ENCODE data around the gene KRT5. TPM values are rescaled to one million over a fixed set of nuclear protein-coding genes. Genes with fewer than 3 reads are reported as not detected.

The KRT5 gene
- polyA plus RNA-seq, result not detected in 2 replicates

DNA sequence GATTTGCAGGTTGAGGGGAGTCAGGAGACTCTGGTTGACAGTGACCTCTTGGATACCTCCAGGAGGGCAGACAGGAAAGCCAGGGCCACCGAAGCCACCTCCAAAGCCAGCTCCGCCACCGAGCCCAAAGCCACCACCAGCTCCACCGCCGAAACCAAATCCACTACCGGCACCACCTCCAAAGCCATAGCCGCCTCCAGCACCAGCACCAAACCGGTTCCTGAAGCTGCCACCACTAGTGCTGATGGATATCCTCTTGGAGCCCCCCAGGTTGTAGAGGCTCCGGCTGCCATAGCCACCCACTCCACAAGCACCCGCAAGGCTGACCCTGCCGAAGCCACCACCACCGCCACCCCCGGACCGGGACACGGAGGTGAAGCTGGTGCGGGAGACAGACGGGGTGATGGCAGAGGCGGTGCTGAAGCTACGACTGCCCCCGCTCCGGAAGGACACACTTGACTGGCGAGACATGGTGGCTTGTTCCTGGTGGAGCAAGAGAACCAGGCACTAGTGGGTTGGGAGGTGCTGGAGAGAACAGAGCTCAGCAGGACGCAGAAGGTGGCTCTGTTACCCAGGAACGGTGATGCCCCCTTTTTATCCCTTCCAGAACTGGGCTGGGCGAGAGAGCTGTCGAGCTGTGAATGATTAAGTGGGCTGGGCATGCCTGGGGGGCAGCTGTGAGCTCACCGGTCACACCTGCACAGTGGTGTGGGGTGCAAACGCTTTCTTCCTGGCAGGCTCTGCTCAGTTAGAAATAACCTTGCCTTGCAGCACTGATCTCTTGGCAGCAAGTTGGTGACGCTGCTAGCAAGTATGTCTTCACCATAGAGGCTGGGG is at the start of gene KRT5:
TSS of gene KRT5 (minus strand) at position 569 of the 837 bp plus-strand sequence. CDS start at position 471, 98 bp downstream.

DNA sequence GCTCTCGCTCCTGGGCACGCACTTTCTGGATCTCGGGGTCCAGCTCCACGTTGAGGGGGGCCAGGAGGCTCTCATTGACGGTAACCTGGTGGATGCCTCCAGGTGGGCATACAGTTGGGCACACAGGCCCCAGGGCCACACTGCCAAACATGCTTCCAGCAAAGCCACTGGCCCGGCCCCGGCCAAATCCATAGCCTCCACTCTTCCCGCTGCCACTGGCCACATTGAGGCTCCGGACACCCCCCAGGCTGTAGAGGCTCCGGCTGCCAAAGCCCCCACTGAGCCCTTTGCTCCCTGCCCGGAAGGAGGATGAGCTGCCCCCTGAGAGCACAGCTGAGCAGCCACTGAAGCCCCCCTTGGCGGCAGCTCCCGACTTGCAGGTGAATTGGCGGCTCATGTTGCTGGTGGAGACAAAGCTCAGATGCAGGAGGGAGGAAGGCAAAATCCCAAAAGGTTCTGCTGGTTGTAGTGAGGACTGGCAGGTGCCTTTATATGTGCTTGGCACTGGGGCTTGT is 32.5 kb upstream of the KRT5 start, which contains the start of gene KRT71:
TSS of gene KRT71 (minus strand) at position 465 of the 515 bp plus-strand sequence. CDS start at position 397, 68 bp downstream.

GRCh38 chr12:52493172-52493571 is 27.0 kb downstream of the KRT5 start, which contains the start of gene KRT6A:
Gene KRT6A, minus strand, starts transcription at chr12:52493257. Its CDS starts 69 bp downstream, at chr12:52493188.

GRCh38 chr12:52473768-52474167 is 46.4 kb downstream of the KRT5 start, which contains the start of gene KRT6C:
Gene KRT6C, minus strand, starts transcription at chr12:52473805. Its CDS starts 68 bp downstream, at chr12:52473737.

Other genes starting within 250 kb of the KRT5 start
- 0.19 and 0.92 TPM in 2 replicates for gene KRT86, start 245.7 kb downstream of the KRT5 start, polyA plus RNA-seq
- not detected in 2 replicates for gene KRT81, start 228.9 kb downstream of the KRT5 start, polyA plus RNA-seq
- not detected in 2 replicates for gene KRT83, start 199.0 kb downstream of the KRT5 start, polyA plus RNA-seq
- gene KRT85, start 152.9 kb downstream of the KRT5 start, polyA plus RNA-seq, result not detected in 2 replicates
- gene KRT84, start 134.7 kb downstream of the KRT5 start, polyA plus RNA-seq, result not detected in 2 replicates
- gene KRT82, start 114.1 kb downstream of the KRT5 start, polyA plus RNA-seq, result not detected in 2 replicates
- gene KRT75, start 86.0 kb downstream of the KRT5 start, polyA plus RNA-seq, result not detected in 2 replicates
- not detected in 2 replicates for gene KRT6B, start 68.2 kb downstream of the KRT5 start, polyA plus RNA-seq
- not detected in 2 replicates for gene KRT6C, start 46.6 kb downstream of the KRT5 start, polyA plus RNA-seq
- not detected in 2 replicates for gene KRT6A, start 27.1 kb downstream of the KRT5 start, polyA plus RNA-seq
- gene KRT71, start 32.8 kb upstream of the KRT5 start, polyA plus RNA-seq, result not detected in 2 replicates
- 0.35 and 0.92 TPM in 2 replicates for gene KRT74, start 53.4 kb upstream of the KRT5 start, polyA plus RNA-seq
- gene KRT72, start 81.1 kb upstream of the KRT5 start, polyA plus RNA-seq, result 2.1 and 5.0 TPM in 2 replicates
- gene KRT73, start 98.2 kb upstream of the KRT5 start, polyA plus RNA-seq, result not detected in 2 replicates
- not detected in 2 replicates for gene KRT2, start 131.8 kb upstream of the KRT5 start, polyA plus RNA-seq
- not detected in 2 replicates for gene KRT1, start 160.0 kb upstream of the KRT5 start, polyA plus RNA-seq
- gene KRT77, start 183.1 kb upstream of the KRT5 start, polyA plus RNA-seq, result not detected in 2 replicates